PC-3 (cell line): ENCODE results near the gene RHBG. TPM values are rescaled to one million over a fixed set of nuclear protein-coding genes. Genes with fewer than 3 reads are reported as not detected.
A peak's percentile ranks its signal among the peaks of the same experiment; 100 is the strongest.

Experiments used
- ATAC-seq: fragments of 200-7000 bp; cut with Tn5 transposase; 2 replicates; pipeline ENCODE4 v1.9.1; 2020; ENCODE audit warnings: mild to moderate bottlenecking, moderate library complexity
- BruUV-seq: library from RNA; stranded (reverse); fragments of 400-500 nt; replicated peaks from 2 replicates; lab custom pipeline; 2021; lab: Mats Ljungman, UMichigan
- CTCF ChIA-PET: fragments of 300-600 bp; sonication (Branson Sonifier 250); formaldehyde crosslinking; loops from one replicate; lab custom pipeline; 2022; ENCODE audit warnings: antibody characterized with exemption; lab: Charles Lee
- POLR2A ChIA-PET: fragments of 300-600 bp; sonication (Branson Sonifier 250); formaldehyde crosslinking; loops from one replicate; lab custom pipeline; 2022; ENCODE audit warnings: antibody characterized with exemption; ENCODE audit not compliant: unreplicated experiment; lab: Charles Lee
- DNase-seq: peaks from one replicate; pipeline ENCODE4 v3.0.0-alpha.2; 2015
- H2AFZ ChIP-seq: fragments of 300-600 bp; sonication (generic); 2 replicates; pipeline ENCODE4 v1.6.0; 2016; ENCODE audit warnings: antibody characterized with exemption, low read length
- H3F3A ChIP-seq: fragments of 300-600 bp; sonication (generic); one replicate; pipeline ENCODE4 v1.6.0; 2017; ENCODE audit warnings: antibody characterized with exemption, low read length, control low read depth, mild to moderate bottlenecking; ENCODE audit not compliant: unreplicated experiment
- H3K27ac ChIP-seq: fragments of 300-600 bp; sonication (generic); 2 replicates; pipeline ENCODE4 v1.5.1; 2016; ENCODE audit warnings: mild to moderate bottlenecking, low read length
- H3K27me3 ChIP-seq: fragments of 300-600 bp; sonication (generic); 2 replicates; pipeline ENCODE4 v1.6.1; 2016; ENCODE audit warnings: low read length, mixed read lengths
- H3K36me3 ChIP-seq: fragments of 300-600 bp; sonication (generic); 2 replicates; pipeline ENCODE4 v1.6.1; 2016; ENCODE audit warnings: low read depth, mixed run types, low read length, mixed read lengths
- H3K4me1 ChIP-seq: fragments of 300-600 bp; sonication (generic); 2 replicates; pipeline ENCODE4 v1.5.1; 2016; ENCODE audit warnings: low read length; ENCODE audit not compliant: insufficient read depth
- H3K4me2 ChIP-seq: fragments of 300-600 bp; sonication (generic); 2 replicates; pipeline ENCODE4 v1.6.0; 2016; ENCODE audit warnings: low read length
- H3K4me3 ChIP-seq: fragments of 300-600 bp; sonication (generic); 2 replicates; pipeline ENCODE4 v1.5.1; 2016; ENCODE audit warnings: mild to moderate bottlenecking, low read length, mixed read lengths
- H3K79me2 ChIP-seq: fragments of 300-600 bp; sonication (generic); 2 replicates; pipeline ENCODE4 v1.6.1; 2017; ENCODE audit warnings: low read length, mixed read lengths
- H3K9ac ChIP-seq: fragments of 300-600 bp; sonication (generic); 2 replicates; pipeline ENCODE4 v1.6.0; 2016; ENCODE audit warnings: mild to moderate bottlenecking, low read length
- H3K9me2 ChIP-seq: fragments of 300-600 bp; sonication (generic); replicated peaks from 2 replicates; pipeline ENCODE4 v1.6.1; 2016; ENCODE audit warnings: mixed run types, low read length, mixed read lengths
- H3K9me3 ChIP-seq: fragments of 300-600 bp; sonication (generic); 2 replicates; pipeline ENCODE4 v1.6.1; 2016; ENCODE audit warnings: low read length, mixed read lengths
- H4K20me1 ChIP-seq: fragments of 300-600 bp; sonication (generic); 2 replicates; pipeline ENCODE4 v1.6.1; 2016; ENCODE audit warnings: low read length, mixed read lengths
- CTCF ChIP-seq: fragments of 300-600 bp; sonication (generic); conservative IDR thresholded peaks from 2 replicates; pipeline ENCODE4 v1.5.1; 2017; ENCODE audit warnings: antibody characterized with exemption, low read depth, mild to moderate bottlenecking, low read length
- EZH2 ChIP-seq: fragments of 300-600 bp; sonication (generic); IDR thresholded peaks from one replicate; pipeline ENCODE4 v1.6.1; 2017; ENCODE audit warnings: antibody characterized with exemption, mild to moderate bottlenecking, low read length; ENCODE audit not compliant: unreplicated experiment
- EZH2phosphoT487 ChIP-seq: fragments of 300-600 bp; sonication (generic); IDR thresholded peaks from 2 replicates; pipeline ENCODE4 v1.6.1; 2018; ENCODE audit warnings: mild to moderate bottlenecking, antibody characterized with exemption, low read length, borderline replicate concordance
- intact Hi-C: fragments of 100-400 bp; cut with micrococcal nuclease; formaldehyde crosslinking; loops from 2 replicates; pipeline ENCODE4 v1.9.0; 2023
- total RNA-seq: library from RNA; depleted of rRNA; stranded (reverse); fragments of >200 nt; gene quantifications from 2 replicates; pipeline ENCODE4 v1.2.3, GENCODE V29; 2014

Gene RHBG
- total RNA-seq, 1 experiment from 2014 or later, result 0.26 TPM

GRCh38 chr1:156371553-156372264 is 2.7 kb downstream of the RHBG start:
- no peak for ATAC-seq
- H3K27ac ChIP-seq, result no peak overlapping the region
- BruUV-seq, result no TSS peak

GRCh38 chr1:156372265-156372586 is 3.2 kb downstream of the RHBG start:
- H3K4me3 ChIP-seq, result no peak overlapping the region
- no peak overlapping the region for H3K9ac ChIP-seq
- no peak for ATAC-seq
- H3K36me3 ChIP-seq, result no peaks in the 10 kb centered on the region
- peaks cover 5% of the 10 kb centered on the region; the same call in 1 of the 2 replicates for H3K4me1 ChIP-seq
- H3K9me3 ChIP-seq, result no peaks in the 10 kb centered on the region
- POLR2A ChIA-PET, result no interaction called here
- DNase-seq, result no peak
- CTCF ChIA-PET, result no interaction called here
- TF ChIP-seq EZH2phosphoT487, result no peak
- TF ChIP-seq EZH2, result no peak
- TF ChIP-seq CTCF, result no peak
- H2AFZ ChIP-seq, result no peak overlapping the region
- no peaks in the 10 kb centered on the region for H4K20me1 ChIP-seq
- no peaks in the 10 kb centered on the region for H3F3A ChIP-seq
- intact Hi-C loops, result no loop called here
- H3K79me2 ChIP-seq, result no peaks in the 10 kb centered on the region
- no peak overlapping the region for H3K4me2 ChIP-seq
- no peaks in the 10 kb centered on the region for H3K27me3 ChIP-seq
- no TSS peak for BruUV-seq
- no peak overlapping the region for H3K27ac ChIP-seq
- H3K9me2 ChIP-seq, result no peaks in the 10 kb centered on the region

More at GRCh38 chr1:156371553-156372264, 2.7 kb downstream of the RHBG start:
- Histone ChIP-seq H4K20me1 (no peaks in the 10 kb centered on the region), H3K4me2 (no peak overlapping the region), H3K79me2 (no peaks in the 10 kb centered on the region), H3K4me3 (no peak overlapping the region), H3K27me3 (no peaks in the 10 kb centered on the region), H2AFZ (no peak overlapping the region), H3K9ac (no peak overlapping the region), H3K9me2 (no peaks in the 10 kb centered on the region), H3F3A (no peaks in the 10 kb centered on the region), H3K4me1 (peaks cover 5% of the 10 kb centered on the region; the same call in 1 of the 2 replicates), H3K9me3 (no peaks in the 10 kb centered on the region), H3K36me3 (no peaks in the 10 kb centered on the region)
- TF ChIP-seq EZH2, result no peak
- no peak for TF ChIP-seq CTCF
- no peak for TF ChIP-seq EZH2phosphoT487
- POLR2A ChIA-PET, result no interaction called here
- intact Hi-C loops, result no loop called here
- DNase-seq, result peak; percentile 29
- CTCF ChIA-PET, result no interaction called here

- Histone ChIP-seq H2AFZ (no peak overlapping the region), H4K20me1 (no peaks in the 10 kb centered on the region), H3K27ac (no peak overlapping the region), H3K9me3 (no peaks in the 10 kb centered on the region), H3K79me2 (no peaks in the 10 kb centered on the region), H3K27me3 (no peaks in the 10 kb centered on the region), H3K4me3 (no peak overlapping the region), H3K9me2 (no peaks in the 10 kb centered on the region), H3K36me3 (no peaks in the 10 kb centered on the region), H3K9ac (no peak overlapping the region), H3F3A (no peaks in the 10 kb centered on the region), H3K4me1 (peaks cover 5% of the 10 kb centered on the region; the same call in 1 of the 2 replicates), H3K4me2 (no peak overlapping the region)
- intact Hi-C loops, result no loop called here
- ChIA-PET CTCF (interaction anchor here (0.6 kb wide), 1 partner anchor 312 kb away, joined by 3 read pairs; the partner anchor contains the start of gene RAB25), POLR2A (interaction anchor here (0.6 kb wide), 1 partner anchor 42 kb away, joined by 7 read pairs; no protein-coding TSS in a partner anchor)
- no peak for DNase-seq
- no peak for ATAC-seq
- TF ChIP-seq CTCF (no peak), EZH2phosphoT487 (no peak), EZH2 (no peak)
- BruUV-seq, result no TSS peak
These were observed 3.9 kb downstream of the RHBG start for GRCh38 chr1:156372876-156373275.
